ENCODE data around the gene OR4C45. TPM values are rescaled to one million over a fixed set of nuclear protein-coding genes. Genes with fewer than 3 reads are reported as not detected.
"Not testable (repeated sequence)": the region's sequence is repeated elsewhere in the genome, so short reads cannot be mapped to it uniquely, and the experiment has no call there.

OR4C45 gene
- total and polyA plus RNA-seq, 8 donors, result not detected

GRCh38 chr11:50074161-50074560 lies 41.5 kb downstream of the OR4C45 start:
- H3K36me3 ChIP-seq, result no peaks in the 10 kb centered on the region
- no peak for FAIRE-seq
- intact Hi-C loops (cut with DNase I), result no loop called here
- H3K9me3 ChIP-seq, result no peaks in the 10 kb centered on the region
- no peak overlapping the region for H3K27ac ChIP-seq
- no peak overlapping the region for H3K4me3 ChIP-seq
- no peak for ATAC-seq
- H3K4me1 ChIP-seq, result no peaks in the 10 kb centered on the region
- TF ChIP-seq CTCF (IDR thresholded peaks at IDR 0.05), result no peak
- WGBS, 2 donors, result 73 to 80% methylated on average over 6 of the region's 6 CpGs
- no peaks in the 10 kb centered on the region for H3K27me3 ChIP-seq
- DNase-seq, result peak in 1 of 6 donors; percentile 42

GRCh38 chr11:50075856-50076255 lies 43.2 kb downstream of the OR4C45 start:
- Histone ChIP-seq H3K4me3 (no peak overlapping the region), H3K27ac (no peak overlapping the region), H3K27me3 (no peaks in the 10 kb centered on the region), H3K36me3 (no peaks in the 10 kb centered on the region), H3K4me1 (no peaks in the 10 kb centered on the region), H3K9me3 (no peaks in the 10 kb centered on the region)
- DNase-seq, result no peak
- TF ChIP-seq CTCF (IDR thresholded peaks at IDR 0.05), result no peak
- no peak for FAIRE-seq
- intact Hi-C loops (cut with DNase I), result no loop called here
- ATAC-seq, result no peak
- 67 to 75% methylated on average over 4 of the region's 4 CpGs for WGBS, 2 donors

GRCh38 chr11:50077526-50077925 lies 44.9 kb downstream of the OR4C45 start:
- TF ChIP-seq CTCF (IDR thresholded peaks at IDR 0.05), result no peak
- Histone ChIP-seq H3K27ac (no peak overlapping the region), H3K36me3 (no peaks in the 10 kb centered on the region), H3K4me1 (no peaks in the 10 kb centered on the region), H3K9me3 (no peaks in the 10 kb centered on the region), H3K27me3 (no peaks in the 10 kb centered on the region), H3K4me3 (no peak overlapping the region)
- ATAC-seq (no peak), DNase-seq (no peak), FAIRE-seq (no peak)
- intact Hi-C loops (cut with DNase I), result no loop called here
- 67 to 72% methylated on average over 5 of the region's 5 CpGs for WGBS, 2 donors

- H3K27ac ChIP-seq, result no peak overlapping the region
- no peak for DNase-seq
- FAIRE-seq, result no peak
- no peaks in the 10 kb centered on the region for H3K4me1 ChIP-seq
- no peak overlapping the region for H3K4me3 ChIP-seq
- H3K36me3 ChIP-seq, result no peaks in the 10 kb centered on the region
- H3K27me3 ChIP-seq, result no peaks in the 10 kb centered on the region
- H3K9me3 ChIP-seq, result no peaks in the 10 kb centered on the region
- WGBS, 2 donors, result 68 to 100% methylated on average over 1 of the region's 1 CpG
- ATAC-seq, result no peak
- TF ChIP-seq CTCF (IDR thresholded peaks at IDR 0.05), result no peak
- intact Hi-C loops (cut with DNase I), result no loop called here
Observed at GRCh38 chr11:50078001-50078400, 45.3 kb downstream of the OR4C45 start.

- FAIRE-seq; H3K9me3 ChIP-seq; H3K27ac ChIP-seq; H3K4me3 ChIP-seq; DNase-seq; H3K36me3 ChIP-seq; H3K27me3 ChIP-seq; ATAC-seq; intact Hi-C loops (cut with DNase I); H3K4me1 ChIP-seq: not testable (repeated sequence)
Observed at GRCh38 chr11:50078946-50079345, 46.3 kb downstream of the OR4C45 start.

GRCh38 chr11:50080256-50080655 lies 47.6 kb downstream of the OR4C45 start:
- no peaks in the 10 kb centered on the region for H3K36me3 ChIP-seq
- no peaks in the 10 kb centered on the region for H3K27me3 ChIP-seq
- no peak for DNase-seq
- no peak for TF ChIP-seq CTCF (IDR thresholded peaks at IDR 0.05)
- H3K9me3 ChIP-seq, result no peaks in the 10 kb centered on the region
- H3K4me1 ChIP-seq, result no peaks in the 10 kb centered on the region
- H3K27ac ChIP-seq, result no peak overlapping the region
- intact Hi-C loops (cut with DNase I), result no loop called here
- ATAC-seq, result no peak
- no peak overlapping the region for H3K4me3 ChIP-seq
- FAIRE-seq, result no peak
